Calu3 (cell line): ENCODE results near the gene NINJ1. TPM values are rescaled to one million over a fixed set of nuclear protein-coding genes. Genes with fewer than 3 reads are reported as not detected.

ENCODE experiments used
- BruUV-seq: library from RNA; stranded (reverse); fragments of 400-500 nt; replicated peaks from 2 replicates; lab custom pipeline; 2021; lab: Mats Ljungman, UMichigan
- CTCF ChIA-PET: fragments of 300-600 bp; sonication (Branson Sonifier 250); formaldehyde crosslinking; loops from one replicate; lab custom pipeline; 2022; ENCODE audit warnings: antibody characterized with exemption; lab: Charles Lee
- DNase-seq: peaks from one replicate; pipeline ENCODE4 v3.0.0; 2022
- H3K27ac Mint-ChIP-seq: one replicate; pipeline ENCODE4 v1.8.0; 2022; ENCODE audit warnings: mixed read lengths; ENCODE audit not compliant: unreplicated experiment
- H3K27me3 Mint-ChIP-seq: one replicate; pipeline ENCODE4 v1.8.0; 2022; ENCODE audit warnings: mixed read lengths; ENCODE audit not compliant: unreplicated experiment
- H3K36me3 Mint-ChIP-seq: one replicate; pipeline ENCODE4 v1.8.0; 2022; ENCODE audit warnings: mild to moderate bottlenecking, moderate library complexity, mixed read lengths; ENCODE audit not compliant: insufficient read depth, unreplicated experiment
- H3K4me1 Mint-ChIP-seq: one replicate; pipeline ENCODE4 v1.8.0; 2022; ENCODE audit warnings: mild to moderate bottlenecking, low read depth, mixed read lengths; ENCODE audit not compliant: unreplicated experiment
- H3K4me3 Mint-ChIP-seq: one replicate; pipeline ENCODE4 v1.8.0; 2022; ENCODE audit warnings: mild to moderate bottlenecking, low read depth, moderate library complexity, mixed read lengths; ENCODE audit not compliant: unreplicated experiment
- H3K9me3 Mint-ChIP-seq: one replicate; pipeline ENCODE4 v1.8.0; 2022; ENCODE audit warnings: low read depth, mixed read lengths; ENCODE audit not compliant: unreplicated experiment
- CTCF ChIP-seq: fragments of 200-600 bp; IDR thresholded peaks from one replicate; pipeline ENCODE4 v1.8.0; 2022; ENCODE audit warnings: antibody characterized with exemption; ENCODE audit not compliant: unreplicated experiment
- intact Hi-C: fragments of 100-400 bp; cut with micrococcal nuclease; formaldehyde crosslinking; loops from one replicate; pipeline ENCODE4 v1.10.0; 2022; ENCODE audit not compliant: unreplicated experiment
- total RNA-seq: library from RNA; stranded (reverse); gene quantifications from 2 replicates; pipeline ENCODE4 v1.2.3, GENCODE V29; 2022

NINJ1 gene
- total RNA-seq, 1 experiment from 2014 or later: 12.6 TPM

GRCh38 chr9:93129691-93130500 is 4.2 kb downstream of the NINJ1 start:
- no peaks in the 10 kb centered on the region for H3K27me3 Mint-ChIP-seq
- intact Hi-C loops: no loop called here
- no peaks in the 10 kb centered on the region for H3K9me3 Mint-ChIP-seq
- DNase-seq: no peak
- no peak overlapping the region for H3K4me3 Mint-ChIP-seq
- CTCF ChIA-PET: interaction anchor here (0.5 kb wide), 1 partner anchor 15 kb away, joined by 3 read pairs; no protein-coding TSS in a partner anchor
- no TSS peak for BruUV-seq
- no peak for TF ChIP-seq CTCF
- H3K4me1 Mint-ChIP-seq: peaks cover 8% of the 10 kb centered on the region
- no peak overlapping the region for H3K27ac Mint-ChIP-seq
- peaks cover 20% of the 10 kb centered on the region for H3K36me3 Mint-ChIP-seq

- CTCF ChIA-PET: interaction anchor here (1.0 kb wide), 1 partner anchor 9 kb away, joined by 3 read pairs; no protein-coding TSS in a partner anchor
- Mint-ChIP-seq H3K4me3 (no peak overlapping the region), H3K27ac (no peak overlapping the region), H3K27me3 (no peaks in the 10 kb centered on the region), H3K36me3 (peaks cover 20% of the 10 kb centered on the region), H3K4me1 (peaks cover 8% of the 10 kb centered on the region), H3K9me3 (no peaks in the 10 kb centered on the region)
- intact Hi-C loops: no loop called here
- TF ChIP-seq CTCF: no peak
- DNase-seq: no peak
- BruUV-seq: no TSS peak
Observed at GRCh38 chr9:93129286-93129685, 4.8 kb downstream of the NINJ1 start.

- peaks cover 16% of the 10 kb centered on the region for H3K36me3 Mint-ChIP-seq
- no peak for TF ChIP-seq CTCF
- H3K27me3 Mint-ChIP-seq: no peaks in the 10 kb centered on the region
- H3K4me3 Mint-ChIP-seq: no peak overlapping the region
- no peak overlapping the region for H3K27ac Mint-ChIP-seq
- CTCF ChIA-PET: interaction anchor here (1.0 kb wide), 1 partner anchor 9 kb away, joined by 3 read pairs; no protein-coding TSS in a partner anchor
- peaks cover 8% of the 10 kb centered on the region for H3K4me1 Mint-ChIP-seq
- intact Hi-C loops: no loop called here
- no peak for DNase-seq
- BruUV-seq: no TSS peak
- no peaks in the 10 kb centered on the region for H3K9me3 Mint-ChIP-seq
Observed at GRCh38 chr9:93128715-93129224, 5.3 kb downstream of the NINJ1 start.

GRCh38 chr9:93128011-93128714 is 5.9 kb downstream of the NINJ1 start:
- Mint-ChIP-seq H3K27ac (no peak overlapping the region), H3K4me1 (peaks cover 8% of the 10 kb centered on the region), H3K9me3 (no peaks in the 10 kb centered on the region), H3K4me3 (no peak overlapping the region), H3K36me3 (peaks cover 10% of the 10 kb centered on the region), H3K27me3 (no peaks in the 10 kb centered on the region)
- no peak for DNase-seq
- intact Hi-C loops: no loop called here
- no TSS peak for BruUV-seq
- CTCF ChIA-PET: interaction anchor here (1.0 kb wide), 1 partner anchor 8 kb away, joined by 3 read pairs; no protein-coding TSS in a partner anchor
- no peak for TF ChIP-seq CTCF
